Karpas-422 (cell line): ENCODE measurements around the gene GPC6. TPM values are rescaled to one million over a fixed set of nuclear protein-coding genes. Genes with fewer than 3 reads are reported as not detected.

Source experiments
- DNase-seq: peaks from one replicate; pipeline ENCODE4 v3.0.0-alpha.2; 2015
- H2AFZ ChIP-seq: fragments of 200-600 bp; sonication (generic); 2 replicates; pipeline ENCODE4 v1.6.1; 2014; ENCODE audit warnings: antibody characterized with exemption, low read length, mixed read lengths
- H3K27ac ChIP-seq: fragments of 200-600 bp; sonication (generic); 2 replicates; pipeline ENCODE4 v1.5.1; 2014; ENCODE audit warnings: mild to moderate bottlenecking, low read length, moderate library complexity
- H3K27me3 ChIP-seq: fragments of 200-600 bp; sonication (generic); 2 replicates; pipeline ENCODE4 v1.6.1; 2014; ENCODE audit warnings: low read length, mixed read lengths
- H3K36me3 ChIP-seq: fragments of 200-600 bp; sonication (generic); 2 replicates; pipeline ENCODE4 v1.6.1; 2014; ENCODE audit warnings: low read length, mixed read lengths; ENCODE audit not compliant: insufficient read depth
- H3K4me1 ChIP-seq: fragments of 200-600 bp; sonication (generic); 2 replicates; pipeline ENCODE4 v1.6.1; 2014; ENCODE audit warnings: mild to moderate bottlenecking, low read length, mixed read lengths
- H3K4me2 ChIP-seq: fragments of 200-600 bp; sonication (generic); 2 replicates; pipeline ENCODE4 v1.6.1; 2014; ENCODE audit warnings: low read length, low read depth, mild to moderate bottlenecking; ENCODE audit not compliant: poor library complexity, severe bottlenecking
- H3K4me3 ChIP-seq: fragments of 200-600 bp; sonication (generic); 2 replicates; pipeline ENCODE4 v1.5.1; 2014; ENCODE audit warnings: mild to moderate bottlenecking, antibody characterized with exemption, low read length, mixed read lengths
- H3K79me2 ChIP-seq: fragments of 200-600 bp; sonication (generic); 2 replicates; pipeline ENCODE4 v1.6.1; 2014; ENCODE audit warnings: mild to moderate bottlenecking, low read length, mixed read lengths
- H3K9ac ChIP-seq: fragments of 200-600 bp; sonication (generic); 2 replicates; pipeline ENCODE4 v1.6.0; 2014; ENCODE audit warnings: low read length
- H3K9me2 ChIP-seq: fragments of 200-600 bp; sonication (generic), shearing (Covaris generic); replicated peaks from 2 replicates; pipeline ENCODE4 v1.6.0; 2014; ENCODE audit warnings: mild to moderate bottlenecking, low read length, moderate library complexity; ENCODE audit not compliant: insufficient read depth
- H3K9me3 ChIP-seq: fragments of 300-700, 200-600 bp; sonication (generic); 2 replicates; pipeline ENCODE4 v1.6.1; 2014; ENCODE audit warnings: low read length, mixed read lengths
- H4K20me1 ChIP-seq: fragments of 200-600 bp; sonication (generic); 2 replicates; pipeline ENCODE4 v1.6.1; 2014; ENCODE audit warnings: mild to moderate bottlenecking, antibody characterized with exemption, low read length, low read depth; ENCODE audit not compliant: insufficient read depth
- total RNA-seq: library from RNA; depleted of rRNA; stranded (reverse); fragments of >200 nt; shearing (Covaris generic); gene quantifications from 2 replicates; pipeline ENCODE4 v1.2.3, GENCODE V29; 2014; ENCODE audit warnings: low replicate concordance

Gene GPC6
- total RNA-seq, 1 experiment from 2014 or later: not detected

- no peaks in the 10 kb centered on the region for H3K9me2 ChIP-seq
Observed at GRCh38 chr13:93900731-93901130, 674.1 kb downstream of the GPC6 start.

GRCh38 chr13:93903909-93904308, 677.3 kb downstream of the GPC6 start:
- Histone ChIP-seq H4K20me1 (no peaks in the 10 kb centered on the region), H3K36me3 (no peaks in the 10 kb centered on the region), H3K9me2 (no peaks in the 10 kb centered on the region), H3K9ac (no peak overlapping the region), H3K4me2 (no peak overlapping the region), H3K27ac (no peak overlapping the region), H3K9me3 (no peaks in the 10 kb centered on the region), H3K27me3 (no peaks in the 10 kb centered on the region), H3K4me1 (no peaks in the 10 kb centered on the region), H3K79me2 (no peaks in the 10 kb centered on the region), H3K4me3 (no peak overlapping the region), H2AFZ (no peak overlapping the region)
- DNase-seq: no peak

More at GRCh38 chr13:93900731-93901130, 674.1 kb downstream of the GPC6 start:
- Histone ChIP-seq H3K79me2 (no peaks in the 10 kb centered on the region), H3K4me3 (no peak overlapping the region), H4K20me1 (no peaks in the 10 kb centered on the region), H3K27ac (no peak overlapping the region), H2AFZ (no peak overlapping the region), H3K9ac (no peak overlapping the region), H3K9me3 (peaks cover 4% of the 10 kb centered on the region; the same call in 1 of the 2 replicates), H3K27me3 (no peaks in the 10 kb centered on the region), H3K36me3 (no peaks in the 10 kb centered on the region), H3K4me2 (no peak overlapping the region), H3K4me1 (no peaks in the 10 kb centered on the region)
- no peak for DNase-seq

- Histone ChIP-seq H3K4me1 (no peaks in the 10 kb centered on the region), H3K4me2 (no peak overlapping the region), H3K9ac (no peak overlapping the region), H3K36me3 (no peaks in the 10 kb centered on the region), H3K9me2 (no peaks in the 10 kb centered on the region), H3K9me3 (peaks cover 12% of the 10 kb centered on the region), H3K27me3 (no peaks in the 10 kb centered on the region), H3K4me3 (no peak overlapping the region), H3K27ac (no peak overlapping the region), H4K20me1 (no peaks in the 10 kb centered on the region), H2AFZ (no peak overlapping the region), H3K79me2 (no peaks in the 10 kb centered on the region)
- DNase-seq: no peak
Observed at GRCh38 chr13:93915269-93915809, 688.7 kb downstream of the GPC6 start.

- Histone ChIP-seq H3K79me2 (no peaks in the 10 kb centered on the region), H3K4me2 (no peak overlapping the region), H3K4me1 (no peaks in the 10 kb centered on the region), H3K9me3 (peaks cover 4% of the 10 kb centered on the region; the same call in 1 of the 2 replicates), H3K27ac (no peak overlapping the region), H3K9ac (no peak overlapping the region), H3K27me3 (no peaks in the 10 kb centered on the region), H3K36me3 (no peaks in the 10 kb centered on the region), H4K20me1 (no peaks in the 10 kb centered on the region), H3K4me3 (no peak overlapping the region), H3K9me2 (no peaks in the 10 kb centered on the region), H2AFZ (no peak overlapping the region)
- DNase-seq: no peak
Observed at GRCh38 chr13:93922063-93922855, 695.7 kb downstream of the GPC6 start.

- H3K4me2 ChIP-seq: no peak overlapping the region
- no peak overlapping the region for H3K9ac ChIP-seq
- no peak overlapping the region for H3K27ac ChIP-seq
- no peaks in the 10 kb centered on the region for H3K79me2 ChIP-seq
- H3K4me3 ChIP-seq: no peak overlapping the region
- H3K9me2 ChIP-seq: no peaks in the 10 kb centered on the region
- no peaks in the 10 kb centered on the region; the same call in 1 of the 2 replicates for H3K9me3 ChIP-seq
- no peaks in the 10 kb centered on the region for H3K36me3 ChIP-seq
- H2AFZ ChIP-seq: no peak overlapping the region
- H4K20me1 ChIP-seq: no peaks in the 10 kb centered on the region
- no peak for DNase-seq
- no peaks in the 10 kb centered on the region for H3K4me1 ChIP-seq
- no peaks in the 10 kb centered on the region for H3K27me3 ChIP-seq
Observed at GRCh38 chr13:93925990-93926389, 699.4 kb downstream of the GPC6 start.

GRCh38 chr13:93926425-93926824, 699.8 kb downstream of the GPC6 start:
- Histone ChIP-seq H4K20me1 (no peaks in the 10 kb centered on the region), H3K9me3 (no peaks in the 10 kb centered on the region; the same call in 1 of the 2 replicates), H3K4me3 (no peak overlapping the region), H3K27ac (no peak overlapping the region), H3K9ac (no peak overlapping the region), H3K4me2 (no peak overlapping the region), H3K36me3 (no peaks in the 10 kb centered on the region), H2AFZ (no peak overlapping the region), H3K79me2 (no peaks in the 10 kb centered on the region), H3K27me3 (no peaks in the 10 kb centered on the region), H3K9me2 (no peaks in the 10 kb centered on the region), H3K4me1 (no peaks in the 10 kb centered on the region)
- DNase-seq: no peak

- Histone ChIP-seq H3K9me2 (no peaks in the 10 kb centered on the region), H3K9ac (no peak overlapping the region), H3K4me1 (no peaks in the 10 kb centered on the region), H3K36me3 (no peaks in the 10 kb centered on the region), H3K27me3 (no peaks in the 10 kb centered on the region), H3K27ac (no peak overlapping the region), H2AFZ (no peak overlapping the region), H3K79me2 (no peaks in the 10 kb centered on the region), H3K4me2 (no peak overlapping the region), H4K20me1 (no peaks in the 10 kb centered on the region), H3K4me3 (no peak overlapping the region), H3K9me3 (no peaks in the 10 kb centered on the region; the same call in 1 of the 2 replicates)
- no peak for DNase-seq
Observed at GRCh38 chr13:93927431-93927830, 700.8 kb downstream of the GPC6 start.

- H4K20me1 ChIP-seq: no peaks in the 10 kb centered on the region
- H3K36me3 ChIP-seq: no peaks in the 10 kb centered on the region
- H3K9ac ChIP-seq: no peak overlapping the region
- H3K27ac ChIP-seq: no peak overlapping the region
- no peak overlapping the region for H3K4me2 ChIP-seq
- no peak for DNase-seq
- H3K9me2 ChIP-seq: no peaks in the 10 kb centered on the region
- no peaks in the 10 kb centered on the region for H3K27me3 ChIP-seq
- H3K4me1 ChIP-seq: no peaks in the 10 kb centered on the region
- no peaks in the 10 kb centered on the region for H3K79me2 ChIP-seq
- no peak overlapping the region for H3K4me3 ChIP-seq
- H3K9me3 ChIP-seq: peaks cover 4% of the 10 kb centered on the region; the same call in 1 of the 2 replicates
- H2AFZ ChIP-seq: no peak overlapping the region
Observed at GRCh38 chr13:93932901-93933300, 706.3 kb downstream of the GPC6 start.
